HG02852 (cell line): ENCODE measurements around the gene ARAP1.

Experiments used
- ATAC-seq: cut with Tn5 transposase; IDR thresholded peaks from one replicate; pipeline ENCODE4 v1.9.1; 2021; ENCODE audit warnings: mild to moderate bottlenecking, moderate library complexity; ENCODE audit not compliant: unreplicated experiment

Gene ARAP1

DNA sequence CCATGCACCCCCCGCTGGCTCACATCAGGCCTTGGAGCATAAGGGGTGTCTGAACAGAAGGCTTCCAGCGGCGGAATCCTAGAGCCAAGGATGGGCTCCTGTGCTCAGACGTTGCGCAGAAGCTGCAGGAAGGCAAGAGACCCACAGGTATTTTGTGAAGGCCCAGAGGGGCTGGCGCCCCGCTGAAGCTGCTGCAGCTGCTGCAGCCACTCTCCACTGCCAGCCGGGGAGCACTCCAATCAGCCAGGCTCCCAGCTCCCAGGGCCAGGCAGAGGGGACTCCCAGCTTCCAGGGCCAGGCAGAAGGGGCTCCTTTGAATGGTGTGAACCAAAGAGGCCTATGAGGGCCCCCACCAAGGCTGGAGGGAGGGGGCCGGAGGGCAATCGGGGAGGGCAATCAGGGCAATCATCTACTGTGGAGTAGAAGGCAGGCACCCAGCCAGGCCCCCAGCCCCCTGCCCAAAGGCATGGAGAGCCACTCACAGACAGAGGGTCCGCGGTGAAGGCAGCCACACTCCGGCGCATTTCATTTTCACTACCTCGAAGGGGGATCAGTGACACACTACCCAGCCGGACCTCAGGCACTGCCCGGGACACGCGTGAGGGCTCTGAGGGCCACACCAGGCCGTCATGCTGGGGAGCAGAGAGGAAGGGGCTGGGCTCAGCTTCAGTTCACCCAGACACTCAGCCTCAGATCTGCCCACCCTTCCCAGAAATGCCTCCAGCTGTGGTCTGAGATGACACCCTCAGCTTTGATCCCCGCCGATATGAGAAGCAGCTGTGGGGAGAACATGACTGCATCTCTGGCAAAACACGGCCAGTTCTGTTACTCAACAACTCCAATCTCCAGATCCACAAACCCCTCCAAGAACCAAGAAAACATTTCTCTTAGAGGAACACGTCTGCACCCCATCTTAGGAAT lies 66.4 kb downstream of the ARAP1 start:
- ATAC-seq, result no peak

DNA sequence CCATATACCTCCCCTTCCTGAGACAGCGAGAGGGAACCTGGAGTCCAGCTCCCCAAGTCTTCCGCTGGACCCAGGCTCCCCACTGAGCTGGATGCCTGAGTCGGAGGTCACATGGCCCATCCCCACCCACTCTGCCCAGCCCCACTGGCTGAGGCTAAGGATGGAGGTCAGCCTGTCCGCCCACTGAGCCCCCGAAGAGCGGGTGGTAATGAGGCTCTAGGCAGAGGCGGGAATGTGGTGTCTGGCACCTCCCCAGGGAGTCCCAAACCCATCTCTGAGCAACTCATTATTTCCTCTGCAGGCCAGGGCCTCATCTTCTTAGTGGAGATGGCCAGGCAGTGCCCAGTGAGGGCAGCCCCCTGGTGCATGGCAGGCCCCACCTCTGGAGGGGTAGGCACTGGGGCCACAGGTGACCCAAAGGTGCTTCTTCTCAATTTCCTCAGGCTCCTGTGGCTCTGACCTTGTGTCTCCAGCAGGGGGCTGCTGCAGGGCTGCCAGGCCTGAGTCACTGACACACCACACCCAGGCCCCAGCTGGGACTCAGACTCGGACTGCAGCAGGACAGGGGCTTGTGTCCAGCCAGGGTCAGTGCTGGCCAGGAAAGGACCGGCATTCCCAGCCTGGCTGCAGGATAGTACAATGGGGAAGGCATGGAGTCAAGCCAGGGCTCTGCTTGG lies 67.8 kb downstream of the ARAP1 start:
- ATAC-seq, result peak; percentile 55

DNA sequence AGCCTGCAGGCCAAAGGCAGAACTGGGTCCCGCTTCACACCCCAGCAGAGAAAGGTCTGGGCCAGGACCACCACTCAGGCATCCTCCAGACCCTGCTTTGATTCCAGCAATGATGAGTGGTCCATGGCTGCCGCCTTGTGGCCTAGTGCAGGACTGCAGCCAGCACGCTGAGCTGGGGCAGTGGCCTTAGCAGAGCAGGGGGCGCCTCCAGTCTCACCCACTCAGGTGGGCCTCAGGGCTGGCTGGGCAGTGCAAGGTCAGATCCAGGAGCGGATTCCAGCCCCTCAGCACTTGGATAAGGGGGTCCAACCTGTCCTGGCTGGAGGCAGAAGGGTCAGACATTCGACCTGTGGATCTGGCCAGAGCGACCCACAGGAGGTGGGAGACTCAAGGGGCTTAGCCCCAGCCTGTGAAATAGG lies 68.4 kb downstream of the ARAP1 start:
- ATAC-seq, result peak; percentile 50

DNA sequence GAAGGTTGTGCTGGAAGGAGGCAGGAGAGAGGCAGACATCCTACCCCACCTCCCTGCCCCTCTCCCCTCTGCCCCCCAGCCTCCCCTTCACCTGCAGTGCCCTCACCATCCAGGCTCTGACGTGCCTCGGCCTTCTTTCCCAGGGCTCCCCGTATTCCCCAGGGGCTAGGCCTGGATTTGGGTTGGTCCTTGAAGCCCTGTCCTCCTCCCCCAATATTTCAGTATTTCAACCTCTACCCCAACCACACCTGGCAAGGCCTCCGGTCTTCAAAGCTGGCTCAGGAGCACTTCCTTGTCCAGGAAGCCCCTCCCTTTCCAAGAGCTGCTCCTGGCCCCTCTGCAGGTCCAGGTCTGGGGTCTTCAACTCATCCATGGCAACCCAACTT lies 69.4 kb downstream of the ARAP1 start:
- no peak for ATAC-seq

DNA sequence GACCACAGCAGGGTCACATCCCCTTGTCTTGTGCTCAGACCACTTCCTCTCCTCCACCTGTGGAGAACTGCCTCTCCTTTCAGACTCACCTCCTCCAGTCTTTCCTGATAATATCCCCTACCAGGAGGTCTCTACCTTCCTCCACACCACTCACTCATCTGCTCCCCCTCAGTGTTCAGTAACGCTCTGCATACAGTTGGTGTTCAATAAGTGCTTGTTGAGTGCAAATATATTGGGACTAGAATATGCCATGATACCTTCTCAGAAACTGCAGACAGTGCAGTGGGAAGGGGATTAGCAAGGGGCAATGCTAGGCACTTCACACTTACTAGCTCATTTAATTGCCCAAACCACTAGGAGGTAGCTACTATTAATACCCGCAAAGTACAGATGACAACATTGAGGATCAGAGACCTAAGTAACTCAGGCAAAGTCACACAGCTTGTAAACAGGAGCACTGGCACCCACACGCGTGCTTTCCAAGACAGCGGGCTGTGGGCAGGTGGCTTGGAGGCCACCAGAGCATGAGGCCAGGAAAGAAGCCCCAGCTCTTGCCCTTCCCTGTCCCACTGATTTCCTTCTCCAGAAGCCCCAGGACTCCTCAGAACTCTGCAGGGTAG lies 69.9 kb downstream of the ARAP1 start:
- no peak for ATAC-seq

DNA sequence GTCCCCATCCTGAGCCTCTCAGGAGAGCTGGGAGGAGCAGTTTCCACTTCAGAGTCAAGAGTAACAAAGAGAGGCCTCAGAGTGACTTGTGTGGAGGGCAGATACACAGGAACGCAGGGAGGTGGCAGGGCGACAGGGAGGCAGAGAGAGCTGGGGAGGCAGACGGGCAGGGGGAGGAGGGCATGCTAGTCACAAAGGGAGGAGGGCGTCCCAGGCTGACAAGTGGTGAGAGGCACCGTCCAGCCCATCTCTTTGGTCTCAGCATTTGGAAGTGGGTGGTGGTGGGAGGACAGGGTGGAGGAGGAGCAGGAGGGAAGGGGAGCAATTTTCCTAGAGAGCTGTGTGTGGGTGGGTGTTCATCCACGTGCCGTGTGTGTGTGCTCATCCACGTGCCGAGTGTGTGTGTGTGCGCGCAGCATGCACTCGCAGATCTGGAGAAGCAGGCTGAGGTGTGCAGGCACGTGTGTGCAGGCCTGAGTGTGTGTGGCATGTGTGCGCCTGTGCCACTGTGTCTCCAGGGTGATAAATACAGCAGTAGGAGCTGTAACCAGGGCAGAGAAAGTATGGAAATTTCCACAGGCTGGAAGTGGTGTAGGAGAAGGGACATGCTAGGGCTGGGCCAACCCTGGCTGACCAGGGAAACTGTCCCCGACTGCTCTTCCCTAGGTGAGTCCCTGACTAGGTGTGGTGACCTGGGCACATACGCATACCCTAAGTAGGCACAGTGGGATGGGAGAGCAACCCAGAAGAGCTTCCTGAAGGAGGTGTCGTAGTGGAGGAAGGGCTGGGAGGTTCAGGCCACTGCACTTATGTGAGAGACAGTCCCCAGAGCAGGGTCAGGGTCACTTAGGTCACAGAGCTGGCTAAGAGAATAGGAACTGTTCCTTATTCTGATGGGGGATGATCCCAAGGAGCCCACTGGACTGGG lies 70.7 kb downstream of the ARAP1 start:
- ATAC-seq, result no peak

DNA sequence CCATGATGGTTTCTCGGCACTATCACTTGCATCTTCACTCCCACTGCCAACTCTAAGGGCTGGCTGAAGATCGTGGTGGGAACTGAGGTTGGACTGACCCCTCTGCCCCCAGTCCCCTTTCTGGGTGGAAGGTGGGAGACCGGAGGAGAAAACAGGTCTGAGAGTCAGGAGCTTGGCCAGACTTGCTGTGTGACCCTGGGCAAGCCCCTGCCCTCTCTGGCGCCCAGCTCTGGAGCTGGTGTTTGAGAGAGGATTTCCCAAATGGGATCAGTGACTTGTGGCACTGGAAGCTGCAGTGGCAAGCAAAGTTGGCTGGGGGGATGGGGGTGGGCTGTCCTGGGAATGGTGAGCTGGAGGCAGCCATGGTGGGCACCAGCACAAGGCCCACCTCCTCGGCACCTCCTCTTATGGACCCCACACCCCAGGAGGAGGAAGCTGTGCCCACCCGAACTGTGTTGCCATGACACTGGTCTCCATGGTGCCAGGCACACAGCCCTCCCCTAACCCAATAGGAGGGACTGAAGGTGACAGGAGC lies 71.5 kb downstream of the ARAP1 start:
- ATAC-seq, result no peak

DNA sequence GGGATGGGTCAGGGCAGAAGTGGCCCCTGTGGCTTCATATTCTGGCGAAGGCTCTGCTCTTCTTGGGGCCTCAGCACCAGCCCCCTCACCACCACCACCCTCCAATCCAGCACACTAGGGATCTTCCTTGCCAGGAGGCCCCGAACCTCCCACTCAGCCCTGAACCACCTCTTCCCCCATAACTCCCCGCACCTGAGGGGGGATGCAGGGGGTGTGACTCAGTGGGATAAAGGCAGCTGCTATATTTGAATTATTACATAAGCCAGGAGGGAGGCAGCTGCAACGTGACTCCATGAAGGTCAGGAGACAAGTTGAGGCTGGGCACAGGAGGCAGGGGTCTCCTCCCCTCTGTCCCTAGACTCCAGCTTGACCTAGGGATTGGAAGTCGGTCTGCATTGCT lies 72.3 kb downstream of the ARAP1 start:
- no peak for ATAC-seq

DNA sequence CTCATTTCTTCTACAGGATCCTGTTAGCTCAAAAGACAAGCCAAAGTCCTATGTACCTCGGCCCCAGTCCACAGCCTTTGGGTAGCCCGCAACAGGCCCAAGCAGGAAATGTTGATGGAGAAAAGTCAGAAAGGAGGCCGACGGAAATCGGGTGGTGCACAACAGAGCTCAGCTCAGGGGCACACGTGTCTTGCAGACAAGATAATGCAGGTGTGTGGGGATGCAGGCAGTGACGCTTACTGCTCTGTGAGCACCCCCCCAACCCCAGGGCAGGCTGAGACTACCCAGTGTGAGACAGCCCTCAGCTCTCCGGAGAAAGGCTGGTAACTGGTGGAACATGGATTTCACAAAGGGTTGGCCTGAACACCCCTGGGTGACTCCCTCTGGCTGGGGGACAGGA lies 73.7 kb downstream of the ARAP1 start:
- no peak for ATAC-seq

DNA sequence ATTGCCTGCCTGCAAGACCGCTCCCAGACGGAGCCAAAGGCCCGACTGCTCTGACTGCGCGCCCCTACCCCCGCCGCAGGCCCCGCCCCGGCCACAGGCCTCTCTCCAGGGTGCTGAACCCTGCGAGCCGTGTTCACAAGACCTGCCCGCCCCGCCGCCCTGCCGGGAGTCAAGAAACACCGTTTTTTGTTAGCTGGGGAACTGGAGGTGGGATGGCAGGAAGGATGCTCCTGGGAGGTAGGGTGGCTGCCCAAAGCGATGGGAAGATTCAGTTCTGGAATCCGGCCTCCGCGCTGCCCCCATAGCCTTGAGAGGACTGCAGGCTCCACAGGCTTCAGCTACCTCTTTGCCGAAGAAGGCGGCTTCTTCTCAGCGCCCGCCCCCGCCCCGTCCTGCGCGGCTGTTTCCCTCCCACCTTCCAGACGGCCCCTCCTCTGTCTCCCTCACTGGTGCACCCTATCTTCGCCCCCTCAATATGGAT lies 75.3 kb downstream of the ARAP1 start:
- ATAC-seq, result no peak

DNA sequence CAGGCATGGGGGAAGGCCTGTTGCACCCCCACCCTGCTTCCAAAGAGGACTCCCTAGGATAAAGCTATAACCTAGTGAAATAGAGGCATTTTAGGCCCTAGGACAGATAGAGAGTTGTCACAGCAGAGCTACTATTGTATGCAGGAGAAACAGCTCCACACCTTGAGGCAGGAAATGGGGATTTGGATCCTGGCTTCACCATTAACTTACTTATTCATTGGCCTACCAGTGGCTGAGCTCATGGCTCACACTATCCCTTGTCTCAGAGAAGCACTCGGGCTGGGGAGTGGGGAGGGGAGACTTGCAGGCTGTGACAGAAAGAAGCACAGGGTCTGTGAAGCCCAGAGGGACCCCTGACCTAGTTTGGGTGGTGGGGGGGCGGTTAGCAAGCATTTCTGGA lies 77.0 kb downstream of the ARAP1 start:
- ATAC-seq, result no peak

DNA sequence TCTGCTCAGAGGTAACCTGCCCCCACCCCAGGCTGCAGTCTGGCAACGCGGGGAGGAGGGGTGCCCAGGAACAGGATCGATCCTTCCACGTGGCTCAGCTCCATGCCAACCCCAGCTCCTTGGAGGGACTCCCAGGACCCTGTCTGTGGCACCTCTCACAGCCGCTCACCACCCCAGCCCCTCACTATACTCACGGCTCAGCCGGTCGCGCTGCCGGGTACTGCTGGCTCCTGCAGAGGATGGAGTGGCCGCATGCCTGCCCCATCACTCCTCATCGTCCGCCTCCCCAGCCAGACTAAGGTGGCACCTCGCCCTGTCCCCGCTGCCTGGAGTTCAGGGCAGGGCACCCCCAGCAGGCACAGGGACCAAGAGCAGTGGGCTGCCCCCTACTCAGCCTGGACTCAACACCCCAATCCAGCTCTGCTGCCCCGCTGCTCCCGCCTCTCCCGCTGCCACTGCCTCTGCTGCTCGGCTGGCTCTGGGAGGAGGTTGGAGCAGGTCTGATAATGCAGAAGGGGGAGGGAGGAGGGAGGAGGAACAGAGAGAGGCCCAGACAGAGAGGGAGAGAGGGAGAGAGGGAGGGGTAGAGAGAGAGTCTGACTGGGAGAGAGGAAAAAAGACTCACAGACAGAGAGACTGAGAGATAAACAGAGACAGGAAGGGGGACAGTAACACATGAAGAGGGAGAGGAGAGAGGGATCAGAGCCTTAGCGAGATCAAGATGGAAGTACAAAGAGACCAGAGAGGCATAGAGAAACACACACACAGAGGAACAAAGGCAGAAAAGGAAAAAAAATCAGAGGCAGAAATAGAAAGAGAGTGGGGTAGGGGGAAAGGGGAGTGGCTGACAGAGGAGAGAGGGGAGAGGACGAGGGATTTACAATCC lies 78.0 kb downstream of the ARAP1 start, which contains the start of gene PDE2A:
TSS of gene PDE2A (minus strand) at position 480 of the 886 bp plus-strand sequence. CDS start at position 265, 215 bp downstream.
- ATAC-seq, result no peak

DNA sequence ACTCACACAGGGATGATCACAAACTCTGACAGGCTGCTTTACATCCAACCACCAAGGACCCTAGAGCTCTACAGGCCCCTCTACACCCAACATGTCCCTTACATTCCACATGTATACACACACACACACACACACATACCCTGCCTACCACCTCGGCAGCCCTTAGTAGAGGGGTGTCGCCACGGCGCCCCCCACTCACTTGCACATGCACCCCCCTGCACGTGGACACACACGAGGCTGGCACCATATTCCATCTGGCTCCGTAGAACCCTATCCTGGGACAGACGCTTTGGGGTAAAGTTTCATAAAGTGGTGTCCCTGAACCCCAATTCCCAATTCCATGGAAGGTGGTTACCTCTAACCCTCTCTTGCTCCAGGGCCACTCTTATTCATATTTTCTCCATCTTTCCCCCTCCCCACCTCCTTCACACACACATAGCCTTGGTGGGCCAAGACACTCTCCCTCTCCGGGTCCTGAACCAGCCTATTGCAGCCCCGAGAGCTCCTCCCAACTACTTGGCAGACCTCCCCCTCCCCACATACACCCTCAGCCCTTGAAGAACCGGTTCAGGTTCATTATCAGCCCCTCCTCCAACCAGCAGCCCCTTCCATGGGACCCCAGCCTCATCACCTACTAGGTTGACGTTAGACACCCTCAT lies 78.8 kb downstream of the ARAP1 start:
- ATAC-seq, result no peak

DNA sequence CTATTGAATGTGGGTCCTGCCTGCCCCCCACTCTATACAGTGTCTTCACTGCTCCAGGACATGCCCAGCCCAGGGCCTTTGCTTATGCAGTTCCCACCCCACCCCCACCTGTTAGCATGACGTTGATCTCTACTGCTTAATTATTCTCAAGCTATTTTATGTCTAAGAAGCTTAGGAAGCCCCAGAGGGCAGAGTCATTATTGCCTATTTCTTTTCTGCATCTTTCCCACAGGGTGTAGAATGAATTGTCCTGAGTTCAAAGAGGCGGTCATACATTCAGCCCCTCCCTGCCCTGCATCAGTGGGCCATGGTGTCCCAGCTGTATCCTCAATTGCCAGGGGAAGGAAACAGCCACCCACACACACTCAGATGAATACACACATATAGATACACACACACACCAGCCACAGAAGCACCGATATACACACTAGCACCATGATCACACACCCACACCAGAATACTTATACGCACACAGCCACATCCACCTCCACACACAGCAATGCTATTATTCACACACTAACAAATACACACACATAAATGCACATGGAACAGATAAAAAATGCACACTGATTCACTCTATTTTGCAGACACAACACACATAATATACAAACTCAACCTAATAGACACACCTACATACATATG lies 79.5 kb downstream of the ARAP1 start:
- ATAC-seq, result no peak

DNA sequence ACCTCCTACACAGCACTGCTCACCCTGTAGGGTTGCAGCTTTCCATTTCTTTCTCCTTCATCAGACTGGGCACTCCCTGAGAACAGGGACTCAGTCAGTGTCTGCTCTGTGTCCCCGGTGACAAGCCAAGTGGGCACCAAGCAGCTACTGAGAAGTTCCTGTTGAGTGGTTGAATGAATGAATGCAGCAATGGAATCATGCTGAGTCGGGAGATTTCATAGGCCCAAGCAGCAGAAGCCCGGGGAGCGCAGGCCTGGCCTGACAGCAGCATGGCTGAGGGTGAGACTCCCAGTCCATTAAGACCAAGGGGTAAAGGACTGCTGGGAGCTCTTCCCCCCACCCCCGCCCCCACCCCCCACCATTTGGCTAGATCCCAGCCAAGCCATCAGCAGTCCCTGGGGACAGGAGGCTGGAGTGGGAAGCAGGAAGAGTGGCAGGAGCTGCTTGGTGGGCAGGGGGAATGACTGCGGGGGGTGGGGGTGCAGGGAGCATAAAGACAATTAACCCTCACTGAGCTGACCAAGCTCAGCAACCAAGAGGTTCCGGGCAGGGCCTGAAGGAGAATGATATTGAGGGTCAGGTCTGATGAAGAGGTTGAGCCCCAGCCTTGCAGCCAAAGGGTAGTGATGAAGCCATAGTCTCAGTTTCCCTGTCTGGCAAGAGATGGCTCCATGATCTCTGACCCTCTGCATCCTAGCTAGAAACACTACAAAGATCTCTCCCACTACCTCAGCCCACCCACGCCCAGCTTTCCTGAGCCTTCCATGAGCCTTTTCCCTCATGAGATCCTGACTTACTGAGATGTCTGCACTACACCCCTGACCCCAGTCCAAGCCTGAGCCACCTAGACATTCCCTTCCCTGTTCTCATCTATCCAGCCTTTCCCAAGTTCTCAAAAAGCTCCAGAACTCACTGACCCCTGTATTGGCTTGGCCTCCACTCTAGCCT lies 80.8 kb downstream of the ARAP1 start:
- ATAC-seq, result no peak

DNA sequence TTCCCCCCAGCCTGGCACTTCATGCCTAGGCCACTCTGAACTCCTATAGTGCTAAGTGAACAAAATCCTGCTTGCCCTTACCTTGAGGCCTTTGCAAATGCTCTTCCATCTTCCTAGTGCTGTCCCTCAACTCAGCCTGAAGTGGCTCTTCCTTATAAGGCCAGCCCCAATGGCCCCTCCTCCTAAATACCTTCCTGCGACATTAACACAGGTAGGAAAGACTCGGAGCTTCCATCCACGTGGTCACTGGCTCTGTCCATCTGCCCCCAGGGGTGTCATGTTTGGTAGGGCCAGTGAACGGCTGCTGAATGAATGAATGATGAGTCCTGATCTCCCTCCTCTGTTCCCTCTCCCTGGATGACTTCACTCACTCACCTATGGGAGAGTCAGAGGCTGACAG lies 82.2 kb downstream of the ARAP1 start:
- no peak for ATAC-seq

DNA sequence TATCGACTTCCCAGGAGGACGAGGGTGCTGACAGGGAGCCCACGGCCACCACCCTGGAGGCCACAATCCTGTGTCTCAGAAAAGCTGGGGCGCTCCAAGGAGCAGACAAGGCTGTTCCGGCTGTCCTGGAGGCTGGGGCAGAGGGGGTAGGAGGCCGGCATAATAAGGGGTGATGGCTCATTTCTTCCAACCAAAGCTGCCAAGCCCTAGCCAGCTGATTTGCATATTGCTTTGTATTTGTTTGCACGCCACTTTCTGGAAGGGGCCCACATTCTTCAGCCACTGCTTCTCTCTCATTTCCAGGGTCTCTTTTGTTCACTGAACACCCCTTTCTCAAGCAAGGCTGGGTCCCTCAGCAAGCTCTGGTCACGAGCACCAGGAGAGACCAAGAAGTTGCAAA lies 82.7 kb downstream of the ARAP1 start:
- no peak for ATAC-seq
